WTC11 (cell line): Measurements from ENCODE around the gene ZNF30. TPM values are rescaled to one million over a fixed set of nuclear protein-coding genes. Genes with fewer than 3 reads are reported as not detected.

Experiments used
- ATAC-seq: fragments of 200-7000 bp; cut with Tn5 transposase; 2 replicates; pipeline ENCODE4 v1.10.0; 2021; ENCODE audit warnings: mild to moderate bottlenecking, moderate library complexity
- CTCF ChIA-PET: fragments of 300-600 bp; sonication (Branson Sonifier 250); formaldehyde crosslinking; loops from one replicate; lab custom pipeline; 2021; ENCODE audit warnings: antibody characterized with exemption; lab: Charles Lee
- POLR2A ChIA-PET: fragments of 350-600 bp; sonication (Branson Sonifier 250); formaldehyde crosslinking; loops from one replicate; lab custom pipeline; 2021; ENCODE audit warnings: antibody characterized with exemption; lab: Charles Lee
- DNase-seq: peaks from one replicate; pipeline ENCODE4 v3.0.0; 2021; ENCODE audit warnings: low spot score
- H3K27ac Mint-ChIP-seq: 2 replicates; pipeline ENCODE4 v1.8.0; 2021; ENCODE audit warnings: mixed read lengths
- H3K27me3 Mint-ChIP-seq: 2 replicates; pipeline ENCODE4 v1.8.0; 2021; ENCODE audit warnings: low read depth, mild to moderate bottlenecking, moderate library complexity, mixed read lengths
- H3K36me3 Mint-ChIP-seq: 2 replicates; pipeline ENCODE4 v1.8.0; 2021; ENCODE audit warnings: mixed read lengths
- H3K4me1 Mint-ChIP-seq: 2 replicates; pipeline ENCODE4 v1.8.0; 2022; ENCODE audit warnings: mixed read lengths
- H3K4me3 Mint-ChIP-seq: 2 replicates; pipeline ENCODE4 v1.8.0; 2021; ENCODE audit warnings: mild to moderate bottlenecking, moderate library complexity, mixed read lengths
- H3K9me3 Mint-ChIP-seq: 2 replicates; pipeline ENCODE4 v1.8.0; 2021; ENCODE audit warnings: mixed read lengths
- AFF4 ChIP-seq: sonication (generic); formaldehyde crosslinking; IDR thresholded peaks from 2 replicates; pipeline ENCODE4 v1.8.1; 2023; ENCODE audit warnings: mild to moderate bottlenecking, missing genetic modification reagents, borderline replicate concordance
- ARID4B ChIP-seq: sonication (generic); formaldehyde crosslinking; IDR thresholded peaks from 2 replicates; pipeline ENCODE4 v1.8.0; 2023; ENCODE audit warnings: missing genetic modification reagents, mild to moderate bottlenecking, borderline replicate concordance
- ATF1 ChIP-seq: sonication (generic); formaldehyde crosslinking; IDR thresholded peaks from 2 replicates; pipeline ENCODE4 v1.8.1; 2023; ENCODE audit warnings: mild to moderate bottlenecking, moderate library complexity, missing genetic modification reagents
- ATF3 ChIP-seq: sonication (generic); formaldehyde crosslinking; conservative IDR thresholded peaks from 2 replicates; pipeline ENCODE4 v1.8.1; 2022; ENCODE audit warnings: mild to moderate bottlenecking, missing genetic modification reagents
- CREM ChIP-seq: sonication (generic); formaldehyde crosslinking; IDR thresholded peaks from 2 replicates; pipeline ENCODE4 v1.8.1; 2022; ENCODE audit warnings: mild to moderate bottlenecking, missing genetic modification reagents, moderate library complexity
- ESRRA ChIP-seq: sonication (generic); formaldehyde crosslinking; IDR thresholded peaks from 2 replicates; pipeline ENCODE4 v1.8.1; 2022; ENCODE audit warnings: mild to moderate bottlenecking, missing genetic modification reagents, borderline replicate concordance
- FOXK1 ChIP-seq: sonication (generic); formaldehyde crosslinking; IDR thresholded peaks from 2 replicates; pipeline ENCODE4 v1.8.0; 2022; ENCODE audit warnings: mild to moderate bottlenecking, moderate library complexity, missing genetic modification reagents
- GABPB1 ChIP-seq: sonication (generic); formaldehyde crosslinking; IDR thresholded peaks from 2 replicates; pipeline ENCODE4 v1.8.1; 2023; ENCODE audit warnings: mild to moderate bottlenecking, missing genetic modification reagents
- HMGA2 ChIP-seq: fragments of 250-450 bp; sonication (Bioruptor Pico); IDR thresholded peaks from 2 replicates; pipeline ENCODE4 v1.4.0; 2021; ENCODE audit warnings: mild to moderate bottlenecking, moderate library complexity
- JAZF1 ChIP-seq: fragments of 250-450 bp; sonication (Bioruptor Pico); IDR thresholded peaks from 2 replicates; pipeline ENCODE4 v1.9.0; 2021; ENCODE audit warnings: moderate library complexity, mild to moderate bottlenecking, inconsistent platforms
- MXD4 ChIP-seq: fragments of 250-450 bp; sonication (Bioruptor Pico); IDR thresholded peaks from 2 replicates; pipeline ENCODE4 v1.8.0; 2021; ENCODE audit warnings: mild to moderate bottlenecking, moderate library complexity, borderline replicate concordance
- NR3C1 ChIP-seq: sonication (generic); formaldehyde crosslinking; conservative IDR thresholded peaks from 2 replicates; pipeline ENCODE4 v1.8.1; 2023; ENCODE audit warnings: low read depth, mild to moderate bottlenecking, missing genetic modification reagents
- RELA ChIP-seq: sonication (generic); formaldehyde crosslinking; IDR thresholded peaks from 2 replicates; pipeline ENCODE4 v1.8.1; 2022; ENCODE audit warnings: missing genetic modification reagents, mild to moderate bottlenecking, borderline replicate concordance
- TCF7 ChIP-seq: sonication (generic); formaldehyde crosslinking; IDR thresholded peaks from 2 replicates; pipeline ENCODE4 v1.8.0; 2022; ENCODE audit warnings: mild to moderate bottlenecking, low read depth, missing genetic modification reagents, moderate library complexity
- TEAD4 ChIP-seq: sonication (generic); formaldehyde crosslinking; IDR thresholded peaks from 2 replicates; pipeline ENCODE4 v1.8.0; 2022; ENCODE audit warnings: mild to moderate bottlenecking, missing genetic modification reagents
- USF1 ChIP-seq: sonication (generic); formaldehyde crosslinking; IDR thresholded peaks from 2 replicates; pipeline ENCODE4 v1.8.0; 2022; ENCODE audit warnings: mild to moderate bottlenecking, missing genetic modification reagents
- ZBTB21 ChIP-seq: sonication (generic); formaldehyde crosslinking; IDR thresholded peaks from 2 replicates; pipeline ENCODE4 v1.8.1; 2023; ENCODE audit warnings: mild to moderate bottlenecking, missing genetic modification reagents, borderline replicate concordance
- ZNF219 ChIP-seq: sonication (generic); formaldehyde crosslinking; IDR thresholded peaks from 2 replicates; pipeline ENCODE4 v1.8.0; 2023; ENCODE audit warnings: missing genetic modification reagents, mild to moderate bottlenecking, borderline replicate concordance
- ZNF232 ChIP-seq: sonication (generic); formaldehyde crosslinking; IDR thresholded peaks from 2 replicates; pipeline ENCODE4 v1.8.0; 2022; ENCODE audit warnings: mild to moderate bottlenecking, missing genetic modification reagents
- ZNF263 ChIP-seq: sonication (generic); formaldehyde crosslinking; IDR thresholded peaks from 2 replicates; pipeline ENCODE4 v1.8.1; 2022; ENCODE audit warnings: low read depth, mild to moderate bottlenecking, moderate library complexity, missing genetic modification reagents
- ZNF317 ChIP-seq: sonication (generic); formaldehyde crosslinking; IDR thresholded peaks from 2 replicates; pipeline ENCODE4 v1.8.1; 2023; ENCODE audit warnings: low read depth, mild to moderate bottlenecking, moderate library complexity, missing genetic modification reagents, borderline replicate concordance
- ZNF512 ChIP-seq: sonication (generic); formaldehyde crosslinking; IDR thresholded peaks from 2 replicates; pipeline ENCODE4 v1.8.1; 2022; ENCODE audit warnings: missing genetic modification reagents, borderline replicate concordance
- ZNF671 ChIP-seq: fragments of 250-450 bp; sonication (Bioruptor Pico); IDR thresholded peaks from 2 replicates; pipeline ENCODE4 v1.8.0; 2021; ENCODE audit warnings: mild to moderate bottlenecking
- total RNA-seq: library from RNA; stranded (reverse); gene quantifications from 3 replicates; pipeline ENCODE4 v1.2.3, GENCODE V29; 2021
- TF ChIP-seq, protein P1 (sequence below): sonication (generic); formaldehyde crosslinking; IDR thresholded peaks from 2 replicates; pipeline ENCODE4 v1.8.0; 2023; ENCODE audit warnings: missing genetic modification reagents
- TF ChIP-seq, protein P2 (sequence below): fragments of 250-450 bp; sonication (Bioruptor Pico); IDR thresholded peaks from 2 replicates; pipeline ENCODE4 v1.9.0; 2021; ENCODE audit warnings: moderate library complexity, mild to moderate bottlenecking, inconsistent platforms, borderline replicate concordance

The ZNF30 gene
- total RNA-seq, 1 experiment from 2014 or later: 5.4 TPM

- TF ChIP-seq NR3C1 (CRISPR knock-in tag) (no peak), ATF1 (no peak), ATF3 (CRISPR knock-in tag) (no peak), GABPB1 (CRISPR knock-in tag) (no peak), ZNF219 (CRISPR knock-in tag) (no peak), ZNF232 (CRISPR knock-in tag) (no peak), ESRRA (CRISPR knock-in tag) (no peak), ZNF671 (CRISPR knock-in tag) (no peak), RELA (CRISPR knock-in tag) (no peak), ARID4B (CRISPR knock-in tag) (no peak), TCF7 (no peak), USF1 (CRISPR knock-in tag) (no peak), ZBTB21 (CRISPR knock-in tag) (no peak)
- TF ChIP-seq, protein P1, sequence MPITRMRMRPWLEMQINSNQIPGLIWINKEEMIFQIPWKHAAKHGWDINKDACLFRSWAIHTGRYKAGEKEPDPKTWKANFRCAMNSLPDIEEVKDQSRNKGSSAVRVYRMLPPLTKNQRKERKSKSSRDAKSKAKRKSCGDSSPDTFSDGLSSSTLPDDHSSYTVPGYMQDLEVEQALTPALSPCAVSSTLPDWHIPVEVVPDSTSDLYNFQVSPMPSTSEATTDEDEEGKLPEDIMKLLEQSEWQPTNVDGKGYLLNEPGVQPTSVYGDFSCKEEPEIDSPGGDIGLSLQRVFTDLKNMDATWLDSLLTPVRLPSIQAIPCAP (CRISPR knock-in tag): no peak
- TF ChIP-seq, protein P2, sequence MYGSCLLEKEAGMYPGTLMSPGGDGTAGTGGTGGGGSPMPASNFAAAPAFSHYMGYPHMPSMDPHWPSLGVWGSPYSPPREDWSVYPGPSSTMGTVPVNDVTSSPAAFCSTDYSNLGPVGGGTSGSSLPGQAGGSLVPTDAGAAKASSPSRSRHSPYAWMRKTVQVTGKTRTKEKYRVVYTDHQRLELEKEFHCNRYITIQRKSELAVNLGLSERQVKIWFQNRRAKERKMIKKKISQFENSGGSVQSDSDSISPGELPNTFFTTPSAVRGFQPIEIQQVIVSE (CRISPR knock-in tag): no peak
- ATAC-seq: no peak; the same call in 1 of the 2 replicates
- no peak overlapping the region for H3K27ac Mint-ChIP-seq
- peaks cover 30% of the 10 kb centered on the region for H3K9me3 Mint-ChIP-seq
- POLR2A ChIA-PET: interaction anchor here (1.0 kb wide), 1 partner anchor 211 kb away, joined by 4 read pairs; the partner anchor contains the start of gene ZNF302
- H3K27me3 Mint-ChIP-seq: peaks cover 27% of the 10 kb centered on the region
- H3K4me1 Mint-ChIP-seq: no peaks in the 10 kb centered on the region
- peak; percentile 32 for DNase-seq
- H3K36me3 Mint-ChIP-seq: peaks cover 7% of the 10 kb centered on the region
- CTCF ChIA-PET: no interaction called here
- no peak overlapping the region for H3K4me3 Mint-ChIP-seq
These were observed 38.6 kb upstream of the ZNF30 start for GRCh38 chr19:34888091-34888490.

- Mint-ChIP-seq H3K4me3 (no peak overlapping the region), H3K27ac (no peak overlapping the region), H3K36me3 (no peaks in the 10 kb centered on the region), H3K27me3 (peaks cover 53% of the 10 kb centered on the region), H3K4me1 (peaks cover 3% of the 10 kb centered on the region; the same call in 1 of the 2 replicates), H3K9me3 (no peaks in the 10 kb centered on the region)
- ATAC-seq (no peak), DNase-seq (no peak)
- ChIA-PET POLR2A (no interaction called here), CTCF (no interaction called here)
- TF ChIP-seq MXD4 (CRISPR knock-in tag) (no peak), ZNF263 (no peak), ZNF512 (no peak), CREM (CRISPR knock-in tag) (no peak), FOXK1 (CRISPR knock-in tag) (no peak), AFF4 (CRISPR knock-in tag) (no peak), TEAD4 (CRISPR knock-in tag) (no peak), JAZF1 (CRISPR knock-in tag) (no peak), ZNF317 (CRISPR knock-in tag) (no peak), HMGA2 (CRISPR knock-in tag) (no peak)
These were observed 26.5 kb upstream of the ZNF30 start for GRCh38 chr19:34900245-34900644.
